Liver (tissue), 9 donors: Measurements from ENCODE around the gene SCTR. TPM values are rescaled to one million over a fixed set of nuclear protein-coding genes. Genes with fewer than 3 reads are reported as not detected.

Source experiments
- DNase-seq: peaks from one replicate; pipeline ENCODE4 v3.0.0-alpha.2; 2017; ENCODE audit warnings: low spot score
- H3K27ac ChIP-seq, 2 donors: one replicate each; pipeline ENCODE4 v1.7.0; 2013; ENCODE audit warnings: inconsistent platforms in 2 of 2, low read length in 2 of 2, control low read depth in 1 of 2, low read depth in 1 of 2, mild to moderate bottlenecking in 1 of 2
- H3K27me3 ChIP-seq, 4 donors: one replicate each; pipeline versions ENCODE4 v1.6.1 to v1.7.0; 2013; ENCODE audit warnings: low read length in 3 of 4, inconsistent platforms in 1 of 4, mild to moderate bottlenecking in 1 of 4, moderate library complexity in 1 of 4; ENCODE audit not compliant: control insufficient read depth in 4 of 4, insufficient read depth in 4 of 4
- H3K36me3 ChIP-seq, 4 donors: one replicate each; pipeline versions ENCODE4 v1.6.1 to v1.7.0; 2013; ENCODE audit warnings: low read length in 3 of 4, mild to moderate bottlenecking in 3 of 4, low read depth in 1 of 4, moderate library complexity in 1 of 4; ENCODE audit not compliant: control insufficient read depth in 4 of 4, insufficient read depth in 3 of 4
- H3K4me1 ChIP-seq, 4 donors: one replicate each; pipeline versions ENCODE4 v1.6.1 to v1.7.0; 2013; ENCODE audit warnings: low read length in 3 of 4, mild to moderate bottlenecking in 3 of 4, moderate library complexity in 1 of 4; ENCODE audit not compliant: control insufficient read depth in 4 of 4, insufficient read depth in 4 of 4
- H3K4me3 ChIP-seq, 3 donors: one replicate each; pipeline versions ENCODE4 v1.6.1 to v1.7.0; 2013; ENCODE audit warnings: low read length in 3 of 3, control low read depth in 1 of 3, low read depth in 1 of 3, mild to moderate bottlenecking in 1 of 3
- H3K9ac ChIP-seq, 2 donors: one replicate each; pipeline ENCODE4 v1.7.0; 2013; ENCODE audit warnings: low read length in 2 of 2, mild to moderate bottlenecking in 2 of 2, moderate library complexity in 2 of 2, control low read depth in 1 of 2, low read depth in 1 of 2
- H3K9me3 ChIP-seq, 4 donors: one replicate each; pipeline versions ENCODE4 v1.6.1 to v1.7.0; 2013; ENCODE audit warnings: low read length in 3 of 4; ENCODE audit not compliant: control insufficient read depth in 4 of 4
- CTCF ChIP-seq: fragments of 150-350 bp; IDR thresholded peaks from 2 replicates; pipeline ENCODE4 v1.5.1; 2017; ENCODE audit warnings: improper control_type of control experiment, low read depth, low read length; ENCODE audit not compliant: missing input control
- EGR1 ChIP-seq, 2 donors: IDR thresholded peaks; 2 replicates each; pipeline ENCODE4 v1.6.1; 2016 to 2018; ENCODE audit warnings: antibody characterized with exemption in 2 of 2, low read depth in 2 of 2
- FOXA1 ChIP-seq: IDR thresholded peaks from 2 replicates; pipeline ENCODE4 v1.6.1; 2016; ENCODE audit warnings: antibody characterized with exemption
- GABPA ChIP-seq, 2 donors: IDR thresholded peaks in 1 of 2; conservative IDR thresholded peaks in 1 of 2; 2 replicates each; pipeline ENCODE4 v1.6.1; 2016; ENCODE audit warnings: antibody characterized with exemption in 2 of 2, mild to moderate bottlenecking in 1 of 2, moderate library complexity in 1 of 2
- HNF4A ChIP-seq, 2 donors: conservative IDR thresholded peaks; 2 replicates each; pipeline ENCODE4 v1.6.1; 2016; ENCODE audit warnings: antibody characterized with exemption in 2 of 2, mild to moderate bottlenecking in 2 of 2
- HNF4G ChIP-seq: IDR thresholded peaks from 2 replicates; pipeline ENCODE4 v1.6.1; 2016; ENCODE audit warnings: antibody characterized with exemption
- JUND ChIP-seq, 2 donors: IDR thresholded peaks; 2 replicates each; pipeline ENCODE4 v1.6.1; 2016; ENCODE audit warnings: antibody characterized with exemption in 2 of 2
- MAX ChIP-seq: IDR thresholded peaks from 2 replicates; pipeline ENCODE4 v1.6.1; 2016; ENCODE audit warnings: antibody characterized with exemption
- REST ChIP-seq: IDR thresholded peaks from 2 replicates; pipeline ENCODE4 v1.6.1; 2016; ENCODE audit warnings: antibody characterized with exemption, mild to moderate bottlenecking
- RXRA ChIP-seq, 2 donors: IDR thresholded peaks; 2 replicates each; pipeline ENCODE4 v1.6.1; 2017 to 2018; ENCODE audit warnings: antibody characterized with exemption in 2 of 2, mild to moderate bottlenecking in 1 of 2
- SP1 ChIP-seq: IDR thresholded peaks from 2 replicates; pipeline ENCODE4 v1.6.1; 2018; ENCODE audit warnings: antibody characterized with exemption, mild to moderate bottlenecking
- TAF1 ChIP-seq: conservative IDR thresholded peaks from 2 replicates; pipeline ENCODE4 v1.6.1; 2016; ENCODE audit warnings: antibody characterized with exemption, mild to moderate bottlenecking
- YY1 ChIP-seq: IDR thresholded peaks from 2 replicates; pipeline ENCODE4 v1.6.1; 2016; ENCODE audit warnings: antibody characterized with exemption, mild to moderate bottlenecking
- ZBTB33 ChIP-seq: IDR thresholded peaks from 2 replicates; pipeline ENCODE4 v1.6.1; 2016; ENCODE audit warnings: antibody characterized with exemption
- WGBS: extraction: QIAGEN DNeasy Blood & Tissue Kit; methylation state at CpG from one replicate; pipeline ENCODE4 v1.1.7; 2013; 5-methylcytosine and 5-hydroxymethylcytosine counted together
- polyA plus RNA-seq, 2 donors: library from polyadenylated mRNA; stranded (reverse) in 1 of 2; unstranded in 1 of 2; fragments of 200-250 nt in 1 of 2; fragments of >200 nt in 1 of 2; fragmentation: Nextera tagmentation in 1 of 2; extraction: Ambion mirVana in 1 of 2; gene quantifications; one replicate each; pipeline versions ENCODE4 v1.2.1 to v1.2.3, GENCODE V29; 2013 to 2015
- total RNA-seq, 2 donors: library from RNA; depleted of rRNA; stranded (reverse); fragments of >200 nt; gene quantifications; one replicate each; pipeline ENCODE4 v1.2.3, GENCODE V29; 2014
- donor health status: healthy.
- donor health status: healthy.
- donor health status: healthy.
- donor health status: healthy.
- donor health status: healthy.

Gene SCTR
- total and polyA plus RNA-seq, 4 donors = 0.17 to 0.47 (median 0.29) TPM

- peak overlapping the region; percentile 86 to 89 for H3K27ac ChIP-seq
- no peak overlapping the region for H3K9ac ChIP-seq
Measured at GRCh38 chr2:119486886-119487285, 37.4 kb downstream of the SCTR start.

GRCh38 chr2:119486196-119486827 is 38.0 kb downstream of the SCTR start:
- no peaks in the 10 kb centered on the region for H3K27me3 ChIP-seq
- DNase-seq = no peak
- peaks cover 19 to 86% (median 56%) of the 10 kb centered on the region in 4 donors for H3K4me1 ChIP-seq
- no peaks in the 10 kb centered on the region for H3K36me3 ChIP-seq
- no peak overlapping the region for H3K9ac ChIP-seq
- H3K27ac ChIP-seq = peak overlapping the region; percentile 86 to 89
- peak; percentile 32 for TF ChIP-seq YY1
- no peak for TF ChIP-seq GABPA (IDR thresholded peaks at IDR 0.05 in 1 of 2, conservative IDR thresholded peaks at IDR 0.05 in 1 of 2)
- TF ChIP-seq CTCF = no peak
- no peak for TF ChIP-seq TAF1
- H3K4me3 ChIP-seq = no peak overlapping the region
- 71% methylated on average over 10 of the region's 10 CpGs for WGBS
- no peaks in the 10 kb centered on the region for H3K9me3 ChIP-seq

More at GRCh38 chr2:119486886-119487285, 37.4 kb downstream of the SCTR start:
- no peaks in the 10 kb centered on the region for H3K9me3 ChIP-seq
- H3K4me3 ChIP-seq = no peak overlapping the region
- no peak for DNase-seq
- 45% methylated on average over 7 of the region's 7 CpGs for WGBS
- no peaks in the 10 kb centered on the region for H3K36me3 ChIP-seq
- H3K27me3 ChIP-seq = no peaks in the 10 kb centered on the region
- TF ChIP-seq CTCF (no peak), HNF4G (no peak), SP1 (no peak), MAX (no peak)
- H3K4me1 ChIP-seq = peaks cover 19 to 82% (median 56%) of the 10 kb centered on the region in 4 donors

GRCh38 chr2:119485336-119486110 is 38.8 kb downstream of the SCTR start:
- no peaks in the 10 kb centered on the region for H3K27me3 ChIP-seq
- H3K36me3 ChIP-seq = no peaks in the 10 kb centered on the region
- WGBS = 55% methylated on average over 12 of the region's 12 CpGs
- peaks cover 17 to 83% (median 56%) of the 10 kb centered on the region in 4 donors for H3K4me1 ChIP-seq
- peak overlapping the region; percentile 86 to 89 for H3K27ac ChIP-seq
- no peak overlapping the region for H3K9ac ChIP-seq
- DNase-seq = no peak
- no peaks in the 10 kb centered on the region for H3K9me3 ChIP-seq
- no peak overlapping the region for H3K4me3 ChIP-seq
- TF ChIP-seq SP1 = peak; percentile 78
- TF ChIP-seq RXRA (IDR thresholded peaks at IDR 0.05) = peak; percentile 82 to 91
- no peak for TF ChIP-seq ZBTB33
- peak; percentile 79 for TF ChIP-seq MAX
- peak; percentile 47 to 70 for TF ChIP-seq JUND (IDR thresholded peaks at IDR 0.05)
- TF ChIP-seq TAF1 = no peak
- TF ChIP-seq REST = peak; percentile 70
- peak; percentile 82 for TF ChIP-seq YY1
- TF ChIP-seq FOXA1 = no peak
- peak; percentile 68 to 76 for TF ChIP-seq HNF4A (conservative IDR thresholded peaks at IDR 0.05)
- peak in 1 of 2 donors; percentile 22 for TF ChIP-seq EGR1 (IDR thresholded peaks at IDR 0.05; ENCODE audit: low read depth in 2 of 2)
